GM18526 (cell line): ENCODE results near the gene MCC.

Experiments used
- POLR2A ChIP-seq: IDR thresholded peaks from 3 replicates; pipeline ENCODE4 v1.6.1; 2011; ENCODE audit not compliant: insufficient read length; ENCODE audit errors: extremely low read depth

MCC gene

GRCh38 chr5:113178073-113178779, 310.0 kb downstream of the MCC start:
- TF ChIP-seq POLR2A, result no peak

DNA sequence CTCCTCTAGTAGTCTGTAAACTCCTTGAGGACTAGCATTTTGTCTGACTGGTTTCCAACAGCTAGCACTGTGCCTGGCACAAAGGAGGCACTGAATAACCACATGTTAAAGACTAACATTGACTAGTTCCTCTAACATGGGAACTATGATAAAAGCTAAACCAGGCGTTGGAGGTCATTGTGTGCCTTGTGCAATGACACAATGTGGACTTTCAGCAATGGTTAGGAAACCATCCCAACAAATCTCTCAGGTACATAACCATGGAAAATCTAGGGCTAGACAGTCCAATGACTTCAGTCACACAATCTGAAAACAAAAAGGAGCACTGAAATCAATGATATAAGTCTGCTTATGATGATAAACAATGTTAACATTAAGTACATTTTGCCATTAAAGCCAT, 311.0 kb downstream of the MCC start:
- no peak for TF ChIP-seq POLR2A

DNA sequence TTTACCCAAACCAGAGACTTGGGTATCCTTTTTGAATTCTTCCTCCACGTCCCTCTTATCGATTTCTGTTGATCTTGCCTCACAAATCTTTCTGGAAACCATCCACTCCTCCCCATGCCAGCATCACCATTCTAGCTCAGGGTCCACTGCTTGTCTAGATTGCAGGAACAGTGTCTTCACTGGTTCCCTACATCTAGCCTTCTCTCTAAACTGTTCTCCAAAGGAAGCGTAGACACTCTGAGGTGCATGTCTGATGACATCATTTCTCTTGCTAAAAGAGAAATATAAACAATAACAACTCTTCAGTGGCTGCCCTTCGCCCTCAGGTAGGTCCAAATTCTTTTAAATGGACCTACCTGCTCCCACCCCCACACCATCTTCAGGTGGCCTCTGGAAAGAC, 311.5 kb downstream of the MCC start:
- TF ChIP-seq POLR2A, result no peak

GRCh38 chr5:113176196-113176595, 312.1 kb downstream of the MCC start:
- TF ChIP-seq POLR2A, result no peak

- TF ChIP-seq POLR2A, result no peak
These were observed 315.9 kb downstream of the MCC start for GRCh38 chr5:113172231-113172826.

- TF ChIP-seq POLR2A, result no peak
These were observed 316.7 kb downstream of the MCC start for GRCh38 chr5:113171520-113171919.

- TF ChIP-seq POLR2A, result no peak
These were observed 317.5 kb downstream of the MCC start for GRCh38 chr5:113170707-113171106.

- TF ChIP-seq POLR2A, result no peak
These were observed 318.5 kb downstream of the MCC start for GRCh38 chr5:113169720-113170119.

DNA sequence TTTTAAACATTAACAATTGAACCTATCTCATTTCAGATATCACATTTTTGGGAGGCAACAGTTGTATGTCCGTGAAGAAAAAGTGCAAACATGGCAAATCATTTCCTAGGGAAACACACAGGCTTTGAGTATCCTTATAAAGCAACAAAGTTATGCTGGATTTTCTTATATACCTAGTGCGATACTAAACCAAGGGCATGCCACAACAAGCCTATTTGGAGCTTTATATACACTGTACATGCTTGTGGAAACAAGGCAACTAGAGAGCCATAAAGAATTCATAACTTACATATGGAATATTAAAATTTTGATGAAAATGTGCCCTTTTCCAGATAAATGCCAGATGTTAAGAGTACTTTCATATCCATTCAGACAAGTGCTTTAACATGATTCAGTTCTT, 320.3 kb downstream of the MCC start:
- TF ChIP-seq POLR2A, result no peak

GRCh38 chr5:113166852-113167366, 321.3 kb downstream of the MCC start:
- no peak for TF ChIP-seq POLR2A

DNA sequence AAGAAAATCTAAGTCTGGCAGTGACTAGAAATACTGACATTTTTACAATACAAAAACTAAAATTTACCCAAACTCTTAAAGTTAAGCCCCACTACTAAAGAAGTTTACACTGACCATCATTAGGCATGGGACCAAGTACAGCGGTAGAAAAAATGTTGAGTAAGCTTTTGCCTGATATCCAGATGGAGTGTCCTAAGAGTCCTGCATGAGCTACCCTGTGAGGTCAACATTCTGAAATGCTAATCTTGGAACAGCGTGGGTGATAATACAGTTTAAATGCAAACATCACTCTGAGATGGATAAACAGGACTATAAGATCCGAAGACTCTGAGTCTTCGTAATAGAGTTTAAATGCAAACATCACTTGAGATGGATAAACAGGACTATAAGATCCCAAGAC, 322.0 kb downstream of the MCC start:
- no peak for TF ChIP-seq POLR2A

DNA sequence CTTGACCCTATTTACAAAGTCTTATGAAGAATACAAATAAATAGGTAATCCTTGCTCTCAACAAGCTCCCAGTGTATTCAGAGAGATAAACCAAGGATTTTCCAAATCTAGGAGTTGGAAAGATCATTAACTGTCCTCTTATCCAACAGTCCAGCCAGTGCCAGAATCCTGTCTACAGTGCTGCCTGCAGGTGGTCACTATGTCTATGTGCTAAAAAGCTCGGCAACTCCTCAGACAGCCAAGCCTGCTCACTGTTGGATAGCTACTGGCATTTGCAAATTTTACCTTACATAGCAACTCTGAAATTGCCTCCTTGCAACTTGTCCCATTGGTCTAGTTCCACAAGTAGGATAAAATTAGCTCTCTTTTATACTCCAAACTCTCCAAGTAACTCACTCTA, 324.2 kb downstream of the MCC start:
- no peak for TF ChIP-seq POLR2A

DNA sequence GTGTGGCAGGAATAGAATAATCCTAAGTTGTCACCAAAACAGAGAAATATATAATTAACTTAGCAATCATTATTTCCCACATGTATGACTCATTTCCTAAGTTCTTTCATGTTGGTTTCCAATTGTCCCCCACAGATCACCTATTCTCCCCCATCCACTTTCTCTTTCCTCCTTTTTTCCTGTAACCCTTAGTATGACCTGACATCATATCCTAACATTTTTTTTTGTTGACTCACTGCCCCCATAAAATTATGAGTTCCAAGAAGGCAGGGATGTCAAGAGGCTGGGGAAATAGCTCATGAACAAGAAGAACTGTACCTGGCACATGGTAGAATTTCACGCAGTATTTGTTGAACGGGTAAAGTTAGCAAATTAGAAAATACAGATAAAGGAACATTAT, 324.9 kb downstream of the MCC start:
- TF ChIP-seq POLR2A, result no peak

GRCh38 chr5:113162770-113163169, 325.5 kb downstream of the MCC start:
- no peak for TF ChIP-seq POLR2A

DNA sequence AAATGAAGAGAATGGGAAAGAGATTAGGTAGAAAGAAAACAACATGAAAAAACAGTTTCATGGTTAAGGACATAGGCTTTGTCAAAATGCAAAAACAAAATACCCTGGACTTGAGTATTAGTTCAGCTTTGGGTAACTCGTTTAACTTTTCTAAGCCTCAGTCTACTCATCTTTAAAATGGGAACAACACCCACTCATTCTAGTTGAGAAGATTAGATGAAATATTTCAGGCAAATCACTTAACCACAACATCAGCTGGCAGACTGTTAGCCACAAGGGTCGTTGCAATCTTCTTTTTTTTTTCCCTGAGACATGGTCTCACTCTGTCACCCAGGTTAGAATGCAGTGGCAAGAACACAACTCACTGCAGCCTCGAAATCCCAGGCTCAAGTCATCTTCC, 326.0 kb downstream of the MCC start:
- no peak for TF ChIP-seq POLR2A

DNA sequence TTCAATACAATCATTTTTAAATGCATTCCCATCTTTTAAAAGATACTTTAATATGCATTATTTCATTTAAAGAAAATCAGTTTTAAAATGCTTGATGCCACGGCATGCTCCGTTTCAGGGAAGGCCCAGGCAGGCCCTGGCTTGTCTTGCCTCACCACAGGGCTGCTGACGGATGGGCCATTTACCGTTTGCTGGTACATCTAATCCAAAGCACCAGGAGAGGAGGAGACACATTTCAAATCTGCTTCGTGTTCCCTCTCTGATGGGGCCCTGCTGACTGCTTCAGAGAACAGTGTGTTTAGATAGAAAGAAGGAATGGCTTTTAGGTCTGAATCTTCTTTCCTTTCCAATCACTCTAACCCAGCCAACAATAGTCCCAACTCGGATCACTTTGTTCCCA, 326.4 kb downstream of the MCC start:
- TF ChIP-seq POLR2A, result no peak

GRCh38 chr5:113157886-113158285, 330.4 kb downstream of the MCC start:
- no peak for TF ChIP-seq POLR2A

DNA sequence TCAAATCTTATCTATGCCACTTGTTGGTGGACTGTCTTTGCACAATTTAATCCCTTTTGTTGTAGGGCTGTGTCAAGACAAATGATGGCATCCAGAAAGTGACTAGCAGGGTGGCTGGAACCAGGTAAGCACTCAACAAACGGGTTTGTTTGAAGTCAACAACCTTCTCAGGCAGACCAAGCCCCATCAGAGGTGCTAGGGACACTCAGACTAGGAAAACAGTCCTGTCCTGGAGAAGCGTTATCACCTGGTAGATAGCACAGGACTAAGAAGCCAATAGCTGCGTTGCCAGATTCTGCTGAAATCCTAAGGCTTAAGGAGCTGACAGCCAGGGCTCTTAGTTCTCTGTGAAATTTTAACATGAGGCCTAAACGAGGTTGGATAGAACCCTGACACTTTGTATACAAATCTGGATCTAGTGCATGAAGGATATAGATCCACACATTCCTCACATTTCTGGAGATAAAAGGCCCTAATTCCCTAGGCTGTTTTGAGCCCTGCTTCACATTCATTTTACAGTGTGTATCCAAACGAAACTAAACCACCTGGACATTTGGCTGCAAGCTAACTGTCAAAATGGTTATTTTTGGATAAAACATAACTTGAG, 331.9 kb downstream of the MCC start:
- TF ChIP-seq POLR2A, result no peak
